ENCODE results near the gene EHF.

DNA sequence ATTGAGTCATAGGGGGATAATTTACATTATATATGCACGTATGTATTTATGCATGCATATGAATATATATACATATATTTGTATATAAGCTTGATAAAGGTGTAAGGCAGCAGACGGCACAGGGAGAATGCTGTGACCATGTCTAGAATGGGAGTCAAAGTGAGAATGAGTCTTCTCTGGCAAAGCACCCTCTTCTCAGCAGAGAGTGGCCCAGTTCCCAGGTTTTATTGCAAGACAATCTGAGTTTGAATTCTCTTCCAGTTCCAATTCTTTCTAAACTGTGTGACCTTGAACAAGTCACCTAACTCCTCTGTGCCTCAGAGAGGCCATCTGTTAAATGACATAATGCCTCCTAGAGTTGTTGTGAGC lies 13.8 kb downstream of the EHF start:
- TF ChIP-seq, protein P1, sequence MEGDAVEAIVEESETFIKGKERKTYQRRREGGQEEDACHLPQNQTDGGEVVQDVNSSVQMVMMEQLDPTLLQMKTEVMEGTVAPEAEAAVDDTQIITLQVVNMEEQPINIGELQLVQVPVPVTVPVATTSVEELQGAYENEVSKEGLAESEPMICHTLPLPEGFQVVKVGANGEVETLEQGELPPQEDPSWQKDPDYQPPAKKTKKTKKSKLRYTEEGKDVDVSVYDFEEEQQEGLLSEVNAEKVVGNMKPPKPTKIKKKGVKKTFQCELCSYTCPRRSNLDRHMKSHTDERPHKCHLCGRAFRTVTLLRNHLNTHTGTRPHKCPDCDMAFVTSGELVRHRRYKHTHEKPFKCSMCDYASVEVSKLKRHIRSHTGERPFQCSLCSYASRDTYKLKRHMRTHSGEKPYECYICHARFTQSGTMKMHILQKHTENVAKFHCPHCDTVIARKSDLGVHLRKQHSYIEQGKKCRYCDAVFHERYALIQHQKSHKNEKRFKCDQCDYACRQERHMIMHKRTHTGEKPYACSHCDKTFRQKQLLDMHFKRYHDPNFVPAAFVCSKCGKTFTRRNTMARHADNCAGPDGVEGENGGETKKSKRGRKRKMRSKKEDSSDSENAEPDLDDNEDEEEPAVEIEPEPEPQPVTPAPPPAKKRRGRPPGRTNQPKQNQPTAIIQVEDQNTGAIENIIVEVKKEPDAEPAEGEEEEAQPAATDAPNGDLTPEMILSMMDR (IDR thresholded peaks at IDR 0.05; ENCODE audit: poor library complexity): no peak
- TF ChIP-seq EZH2 (IDR thresholded peaks at IDR 0.05; ENCODE audit: borderline replicate concordance): no peak

Data from hepatocyte (in vitro differentiated cells).